ENCODE data around the gene FOS.
A peak's percentile ranks its signal among the peaks of the same experiment; 100 is the strongest.

FOS gene

GRCh38 chr14:75278422-75279152 is at the start of gene FOS:
Gene FOS, plus strand, starts transcription at chr14:75278828. Its CDS starts 155 bp downstream, at chr14:75278983.
- peak within 1 kb of the TSS; percentile 70 for H3K4me3 ChIP-seq (ENCODE audit: low read depth, low read length)
- peak; percentile 91 for DNase-seq (ENCODE audit: low read depth)
- TF ChIP-seq POLR2A (IDR thresholded peaks at IDR 0.05; ENCODE audit: extremely low read depth, insufficient read length): peak; percentile 99
- no peak for TF ChIP-seq MYC (IDR thresholded peaks at IDR 0.05; ENCODE audit: low read depth, low read length)

GRCh38 chr14:75229661-75230139 is 48.9 kb upstream of the FOS start:
- TF ChIP-seq CTCF (IDR thresholded peaks at IDR 0.05; ENCODE audit: low read depth, low read length) (no peak), POLR2A (IDR thresholded peaks at IDR 0.05; ENCODE audit: extremely low read depth, insufficient read length) (no peak)
- DNase-seq (ENCODE audit: low read depth): no peak
- H3K4me3 ChIP-seq (ENCODE audit: low read depth, low read length): no peak overlapping the region

GRCh38 chr14:75230140-75230792 is 48.4 kb upstream of the FOS start:
- peak; percentile 64 for DNase-seq (ENCODE audit: low read depth)
- H3K4me3 ChIP-seq (ENCODE audit: low read depth, low read length): no peak overlapping the region
- TF ChIP-seq MYC (IDR thresholded peaks at IDR 0.05; ENCODE audit: low read depth, low read length): 0 out of 2 replicates have a peak, but pooled peaks have one; percentile 21
- TF ChIP-seq POLR2A (IDR thresholded peaks at IDR 0.05; ENCODE audit: extremely low read depth, insufficient read length): no peak
- peak; percentile 0 for TF ChIP-seq CTCF (IDR thresholded peaks at IDR 0.05; ENCODE audit: low read depth, low read length)

GRCh38 chr14:75231320-75231719 is 47.3 kb upstream of the FOS start:
- no peak for DNase-seq (ENCODE audit: low read depth)
- TF ChIP-seq MYC (IDR thresholded peaks at IDR 0.05; ENCODE audit: low read depth, low read length): no peak
- no peak for TF ChIP-seq POLR2A (IDR thresholded peaks at IDR 0.05; ENCODE audit: extremely low read depth, insufficient read length)
- TF ChIP-seq CTCF (IDR thresholded peaks at IDR 0.05; ENCODE audit: low read depth, low read length): no peak
- TF ChIP-seq MAX (IDR thresholded peaks at IDR 0.05; ENCODE audit: low read depth, low read length): no peak
- no peak overlapping the region for H3K4me3 ChIP-seq (ENCODE audit: low read depth, low read length)

DNA sequence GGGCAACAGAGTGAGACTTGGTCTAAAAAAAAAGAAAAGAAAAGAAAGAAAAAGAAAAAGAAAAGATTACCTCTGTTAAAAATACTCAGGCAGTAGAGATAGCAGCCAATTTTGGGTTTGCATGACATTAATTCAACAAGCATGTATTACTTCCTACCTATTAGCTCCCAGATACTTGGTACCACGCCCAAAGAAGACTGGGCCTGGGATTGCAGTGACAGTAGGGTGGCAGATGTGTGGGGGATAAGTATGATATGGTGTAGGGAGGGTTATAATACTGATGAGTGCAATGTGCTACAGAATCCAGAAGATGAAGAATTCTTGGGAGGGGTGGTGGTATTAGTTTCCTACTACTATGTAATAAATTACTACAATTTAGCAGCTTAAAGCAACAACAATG is 46.4 kb upstream of the FOS start:
- no peak for TF ChIP-seq POLR2A (IDR thresholded peaks at IDR 0.05; ENCODE audit: extremely low read depth, insufficient read length)
- DNase-seq (ENCODE audit: low read depth): no peak
- no peak overlapping the region for H3K4me3 ChIP-seq (ENCODE audit: low read depth, low read length)

DNA sequence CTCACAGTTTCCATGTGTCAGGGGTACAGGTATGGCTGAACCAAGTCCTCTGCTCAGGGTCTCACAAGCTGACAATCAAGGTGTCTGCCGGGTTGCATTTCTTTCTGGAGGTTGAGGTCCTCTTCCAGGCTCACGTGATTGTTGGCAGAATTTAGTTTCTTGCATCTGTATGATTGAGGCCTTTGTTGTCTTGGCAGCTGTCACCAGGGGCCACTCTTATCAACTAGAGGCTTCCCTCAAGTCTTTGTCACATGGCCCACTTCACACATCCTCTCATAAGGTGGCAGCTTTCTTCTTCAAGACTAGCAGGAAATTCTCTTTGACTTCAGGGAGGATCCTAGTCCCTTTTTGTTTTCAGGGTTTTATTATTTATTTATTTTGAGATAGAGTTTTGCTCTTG is 46.0 kb upstream of the FOS start:
- H3K4me3 ChIP-seq (ENCODE audit: low read depth, low read length): no peak overlapping the region
- DNase-seq (ENCODE audit: low read depth): no peak
- TF ChIP-seq MAX (IDR thresholded peaks at IDR 0.05; ENCODE audit: low read depth, low read length): peak; percentile 47; the same call in 1 of the 2 replicates
- TF ChIP-seq CTCF (IDR thresholded peaks at IDR 0.05; ENCODE audit: low read depth, low read length): no peak

Data from NB4 (cell line).